Activated CD8-positive, alpha-beta memory T cell treated with anti-CD3 and anti-CD28 coated beads for 36 hours (primary cell): ENCODE measurements around the gene PTGFR. TPM values are rescaled to one million over a fixed set of nuclear protein-coding genes. Genes with fewer than 3 reads are reported as not detected.

Experiments
- CTCF ChIA-PET: fragments of 350-600 bp; sonication (Branson Sonifier 250); formaldehyde crosslinking; loops from one replicate; lab custom pipeline; 2021; ENCODE audit warnings: antibody characterized with exemption; lab: Charles Lee
- POLR2A ChIA-PET: fragments of 350-600 bp; sonication (Branson Sonifier 250); formaldehyde crosslinking; loops from one replicate; lab custom pipeline; 2021; ENCODE audit warnings: antibody characterized with exemption; lab: Charles Lee
- total RNA-seq, 2 experiments: library from RNA; stranded (reverse); gene quantifications; one replicate each; pipeline ENCODE4 v1.2.3, GENCODE V29; 2021

PTGFR gene, protein sequence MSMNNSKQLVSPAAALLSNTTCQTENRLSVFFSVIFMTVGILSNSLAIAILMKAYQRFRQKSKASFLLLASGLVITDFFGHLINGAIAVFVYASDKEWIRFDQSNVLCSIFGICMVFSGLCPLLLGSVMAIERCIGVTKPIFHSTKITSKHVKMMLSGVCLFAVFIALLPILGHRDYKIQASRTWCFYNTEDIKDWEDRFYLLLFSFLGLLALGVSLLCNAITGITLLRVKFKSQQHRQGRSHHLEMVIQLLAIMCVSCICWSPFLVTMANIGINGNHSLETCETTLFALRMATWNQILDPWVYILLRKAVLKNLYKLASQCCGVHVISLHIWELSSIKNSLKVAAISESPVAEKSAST
- total RNA-seq, result not detected

- ChIA-PET POLR2A (no interaction called here), CTCF (no interaction called here)
Observed at GRCh38 chr1:78490861-78491450, at the start of gene PTGFR. TSS of gene PTGFR (plus strand) at chr1:78490974. CDS start at chr1:78492744, 1,770 bp downstream.

DNA sequence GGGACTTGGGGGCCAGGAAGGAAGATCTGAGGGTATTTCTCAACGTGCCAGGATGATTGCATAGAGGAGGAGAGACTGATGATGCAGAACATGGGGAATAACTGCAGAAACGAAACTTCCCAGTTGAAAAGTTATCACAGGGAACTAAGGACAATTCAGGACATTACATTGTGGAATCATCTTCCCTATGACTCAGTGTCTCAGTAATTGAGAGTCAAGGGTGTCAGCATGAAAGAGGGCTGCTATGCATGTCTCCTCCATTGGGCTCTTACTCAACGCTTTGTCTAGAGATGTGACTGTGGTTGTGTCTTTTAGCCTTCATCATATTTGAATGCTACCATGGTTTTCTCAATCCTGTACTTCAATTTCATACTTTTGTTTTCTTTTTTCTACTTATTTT is 48.9 kb upstream of the PTGFR start:
- POLR2A ChIA-PET, result no interaction called here
- CTCF ChIA-PET, result no interaction called here

DNA sequence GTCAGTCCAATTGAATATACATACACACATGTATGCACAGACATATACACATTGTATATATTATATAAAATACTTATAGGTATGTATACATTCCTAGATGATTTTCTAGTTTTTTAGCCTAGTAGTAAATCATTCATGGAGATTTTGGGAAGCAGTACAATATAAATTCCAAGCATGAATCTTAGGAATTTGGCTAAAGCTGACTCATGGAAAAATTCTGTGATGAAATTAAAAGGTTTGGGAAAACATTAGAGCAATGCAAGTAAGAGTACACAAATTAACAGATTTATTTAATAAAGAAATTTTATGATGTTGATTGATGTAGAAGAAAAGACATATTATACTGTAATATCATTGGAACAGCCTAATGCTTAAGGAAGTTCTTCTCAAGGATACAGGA is 43.7 kb upstream of the PTGFR start:
- CTCF ChIA-PET, result no interaction called here
- POLR2A ChIA-PET, result no interaction called here

- ChIA-PET POLR2A (no interaction called here), CTCF (no interaction called here)
Observed at GRCh38 chr1:78464449-78464891, 26.3 kb upstream of the PTGFR start.

GRCh38 chr1:78465143-78465542 is 25.6 kb upstream of the PTGFR start:
- POLR2A ChIA-PET, result no interaction called here
- CTCF ChIA-PET, result no interaction called here

DNA sequence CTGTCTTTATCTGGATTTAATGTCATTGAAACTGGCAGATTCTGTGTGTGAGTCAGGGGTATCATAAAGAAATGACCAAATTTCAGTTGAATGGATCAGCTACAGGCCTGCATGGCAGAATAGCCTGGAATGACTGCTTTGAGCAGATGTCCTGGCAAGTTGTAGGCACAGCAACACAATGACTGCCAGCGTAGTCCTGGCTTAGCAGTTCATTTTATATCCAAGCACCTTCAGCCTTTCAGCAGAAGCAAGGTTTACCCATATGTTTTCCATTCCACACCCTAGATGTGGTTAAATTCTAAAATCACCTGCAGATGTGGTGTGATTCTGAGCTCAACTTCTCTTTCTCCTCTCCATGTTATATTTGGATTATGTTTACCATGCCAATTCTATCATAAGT is 22.3 kb upstream of the PTGFR start:
- CTCF ChIA-PET, result no interaction called here
- POLR2A ChIA-PET, result no interaction called here

GRCh38 chr1:78469576-78469975 is 21.2 kb upstream of the PTGFR start:
- ChIA-PET CTCF (no interaction called here), POLR2A (no interaction called here)

DNA sequence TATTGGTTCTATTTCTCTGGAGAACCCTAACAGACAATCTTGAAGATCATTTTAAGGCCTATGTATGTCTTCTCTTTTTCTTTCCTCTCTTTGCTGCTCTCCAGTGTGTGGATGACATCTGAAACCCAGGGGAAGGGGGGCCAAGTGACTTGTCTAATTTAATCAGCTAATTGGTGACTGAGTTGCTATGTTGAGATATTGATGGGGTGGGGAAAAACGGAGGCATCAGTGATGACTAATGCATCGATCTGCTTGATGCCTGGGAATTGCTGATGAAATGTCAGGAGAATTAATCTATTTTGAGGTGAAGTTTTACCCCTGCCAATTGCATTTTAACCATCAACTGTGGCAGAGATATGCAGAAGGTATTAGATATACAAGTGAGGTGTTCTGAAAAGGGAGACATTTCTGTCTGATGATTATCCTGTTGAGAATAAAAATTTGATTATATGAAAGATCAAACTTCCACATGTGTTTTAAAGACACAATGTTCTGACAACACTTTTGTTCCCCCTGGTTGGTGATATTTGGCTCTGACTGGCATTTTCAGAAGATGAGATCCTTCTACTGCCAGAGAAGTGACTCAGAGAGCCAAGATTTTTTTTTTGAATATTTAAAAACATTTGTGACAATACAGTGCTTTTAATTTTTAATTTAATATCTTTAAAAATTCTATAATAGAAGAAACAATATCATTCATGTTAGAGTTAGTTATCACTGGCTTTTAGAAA is 18.7 kb upstream of the PTGFR start:
- CTCF ChIA-PET, result no interaction called here
- POLR2A ChIA-PET, result no interaction called here

GRCh38 chr1:78472851-78473496 is 17.8 kb upstream of the PTGFR start:
- ChIA-PET CTCF (no interaction called here), POLR2A (no interaction called here)

DNA sequence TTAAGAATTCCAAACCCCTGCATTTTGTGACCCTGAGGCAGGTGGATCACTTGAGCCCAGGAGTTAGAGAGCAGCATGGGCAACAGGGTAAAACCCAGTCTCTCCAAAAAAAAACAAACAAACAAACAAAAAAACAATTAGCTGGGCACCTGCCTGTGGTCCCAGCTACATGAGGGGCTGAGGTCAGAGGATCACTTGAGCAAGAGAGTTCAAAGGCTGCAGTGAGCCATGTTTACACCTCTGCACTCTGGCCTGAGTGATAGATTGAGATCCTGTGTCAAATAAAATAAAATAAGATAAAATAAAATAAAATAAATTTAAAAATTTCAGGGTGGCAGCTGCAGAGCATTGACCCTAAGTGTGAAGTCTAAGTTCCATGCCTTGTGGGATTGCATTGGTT is 16.7 kb upstream of the PTGFR start:
- ChIA-PET POLR2A (no interaction called here), CTCF (no interaction called here)

DNA sequence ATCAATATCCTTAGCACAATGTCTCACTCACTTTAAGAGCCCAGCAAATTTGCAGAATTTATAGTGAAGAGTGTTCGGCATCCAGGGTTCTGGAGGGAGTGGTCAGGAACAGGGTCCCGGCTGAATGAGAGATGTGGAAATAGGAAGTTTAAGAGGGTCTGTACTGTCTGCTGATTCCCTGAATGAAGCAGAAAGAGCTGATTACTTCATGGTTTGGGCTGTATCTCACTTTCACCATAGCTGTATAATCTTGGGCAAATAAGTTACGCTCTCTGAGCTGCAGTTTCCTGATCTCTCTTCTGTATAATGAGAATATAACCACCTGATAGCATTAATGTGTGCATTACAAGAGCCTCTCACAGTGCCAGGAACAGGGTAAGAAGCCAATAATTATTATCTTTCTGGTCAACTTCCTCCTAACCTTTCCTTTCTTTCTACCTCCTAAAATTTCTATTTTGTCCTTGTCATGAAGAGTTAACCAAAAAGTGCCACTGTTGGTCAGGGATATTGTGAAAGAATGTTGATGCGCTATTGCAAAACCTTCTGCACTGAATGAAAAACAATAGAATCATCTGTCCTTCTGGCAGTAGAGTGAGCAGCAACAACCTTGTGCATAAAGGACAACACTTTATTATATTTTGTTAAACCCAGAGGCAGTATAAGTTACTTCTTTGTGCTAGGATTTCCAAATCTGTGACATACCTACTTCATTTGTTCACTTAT is 14.7 kb upstream of the PTGFR start:
- POLR2A ChIA-PET, result no interaction called here

DNA sequence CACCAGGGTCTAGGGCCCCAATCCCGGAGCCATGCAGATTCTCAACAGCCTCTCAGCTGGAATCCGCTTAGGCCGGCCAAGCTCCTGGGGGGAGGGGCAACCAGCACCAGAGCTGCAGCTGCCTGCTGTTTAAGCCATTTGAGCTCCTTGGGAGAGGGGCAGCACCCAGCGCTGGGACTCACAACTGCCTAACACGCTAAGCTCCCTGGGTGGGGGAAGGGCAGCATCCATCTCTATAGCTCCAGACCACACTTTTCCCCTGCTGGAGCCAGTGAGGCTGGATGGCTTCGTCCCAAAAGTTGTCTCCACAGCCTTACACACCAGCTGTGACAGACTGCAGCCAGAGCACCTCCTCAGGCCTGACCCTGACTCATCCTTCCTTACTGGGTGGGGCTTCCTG is 6.9 kb upstream of the PTGFR start:
- POLR2A ChIA-PET, result no interaction called here
- CTCF ChIA-PET, result no interaction called here

More for the DNA sequence above, 14.7 kb upstream of the PTGFR start:
- CTCF ChIA-PET, result no interaction called here

- ChIA-PET POLR2A (no interaction called here), CTCF (no interaction called here)
Observed at GRCh38 chr1:78491451-78492071, 787 bp downstream of the PTGFR start.

GRCh38 chr1:78492386-78492950 is 1.7 kb downstream of the PTGFR start:
- ChIA-PET POLR2A (no interaction called here), CTCF (no interaction called here)

DNA sequence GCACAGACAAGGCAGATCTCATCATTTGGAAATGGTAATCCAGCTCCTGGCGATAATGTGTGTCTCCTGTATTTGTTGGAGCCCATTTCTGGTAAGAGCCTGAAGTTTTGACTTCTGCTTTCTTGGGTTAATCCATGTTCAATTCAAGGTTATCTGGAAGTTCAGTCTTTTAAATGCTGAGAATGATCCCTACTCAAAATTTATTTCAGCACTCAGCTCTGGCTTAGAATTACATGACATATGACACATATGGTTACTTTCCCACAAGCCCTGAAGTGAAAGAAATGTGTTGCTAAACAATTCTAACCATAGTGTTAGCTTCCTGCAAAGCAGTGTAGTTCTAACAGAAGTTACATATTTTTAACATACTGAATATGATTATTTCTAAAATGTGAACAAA is 2.7 kb downstream of the PTGFR start:
- CTCF ChIA-PET, result no interaction called here

GRCh38 chr1:78497201-78497600 is 6.4 kb downstream of the PTGFR start:
- ChIA-PET CTCF (no interaction called here), POLR2A (no interaction called here)

More for the DNA sequence above, 2.7 kb downstream of the PTGFR start:
- POLR2A ChIA-PET, result no interaction called here

DNA sequence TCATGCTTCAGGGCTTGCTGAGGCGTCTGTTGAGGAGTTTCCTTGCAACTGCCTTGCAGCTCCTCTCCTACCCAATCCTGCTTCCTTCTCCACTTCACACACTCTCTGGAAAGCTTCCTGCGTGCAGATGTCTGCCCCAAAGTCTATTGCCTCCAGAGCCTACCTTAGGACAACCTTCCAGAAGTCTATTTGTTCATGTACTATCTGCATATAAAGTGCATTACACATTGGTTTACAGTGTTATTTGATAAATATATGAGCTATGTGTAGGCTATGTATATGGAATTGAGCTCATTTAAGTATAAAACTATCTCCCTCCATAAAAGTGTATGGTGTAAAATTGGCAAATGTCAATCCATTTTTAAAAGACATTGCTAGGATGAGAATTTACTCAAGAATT is 9.8 kb downstream of the PTGFR start:
- POLR2A ChIA-PET, result no interaction called here
- CTCF ChIA-PET, result no interaction called here

DNA sequence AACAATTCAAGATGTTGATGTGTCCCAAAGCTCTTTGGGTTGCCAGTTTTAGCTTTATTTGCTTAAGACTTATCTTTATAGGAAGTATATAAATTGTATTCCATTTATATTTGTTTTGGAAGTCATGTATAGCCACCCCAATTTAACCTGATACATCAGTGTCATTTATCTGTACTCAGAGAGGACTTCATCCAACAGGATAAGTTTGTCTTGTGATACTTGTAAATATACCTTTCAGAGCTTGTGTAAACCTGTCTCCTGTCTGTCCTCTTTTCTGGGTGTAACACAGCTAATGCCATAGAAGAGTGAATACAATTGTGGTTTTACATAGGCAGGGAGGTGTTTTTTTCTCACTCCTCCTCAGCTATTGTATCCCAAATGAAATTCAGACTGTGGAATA is 10.4 kb downstream of the PTGFR start:
- CTCF ChIA-PET, result no interaction called here
- POLR2A ChIA-PET, result no interaction called here

DNA sequence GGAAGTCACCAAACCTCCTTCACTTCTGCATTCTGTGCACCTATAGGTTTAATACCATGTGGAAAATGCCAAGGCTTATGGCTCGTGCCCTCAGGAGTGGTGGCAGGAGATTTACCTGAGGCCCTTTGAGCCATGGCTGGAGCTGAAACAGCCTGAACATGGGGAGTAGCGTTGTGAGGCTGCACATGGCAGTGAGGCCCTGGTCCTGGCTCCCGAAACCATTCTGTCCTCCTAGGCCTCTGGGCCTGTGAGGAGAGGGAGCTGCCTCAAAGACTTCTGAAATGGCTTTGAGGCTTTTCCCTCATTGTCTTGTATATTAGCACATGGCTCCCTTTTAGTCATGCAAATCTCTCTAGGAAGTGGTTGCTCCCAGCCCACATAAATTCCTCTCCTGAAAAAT is 20.6 kb downstream of the PTGFR start:
- ChIA-PET POLR2A (no interaction called here), CTCF (no interaction called here)
